Astrocyte (in vitro differentiated cells and primary cell): ENCODE data around the gene FBXW10B. TPM values are rescaled to one million over a fixed set of nuclear protein-coding genes. Genes with fewer than 3 reads are reported as not detected.
"Not testable (repeated sequence)": the region's sequence is repeated elsewhere in the genome, so short reads cannot be mapped to it uniquely, and the experiment has no call there.

ENCODE experiments used
- DNase-seq: peaks from one replicate; pipeline ENCODE4 v3.0.0-alpha.2; 2010; ENCODE audit warnings: low read depth
- FAIRE-seq: peaks from 2 replicates; lab custom pipeline; 2011; peaks lifted over from hg19 to GRCh38; lab: Jason Lieb, UNC
- H2AFZ ChIP-seq: 2 replicates; pipeline ENCODE4 v1.6.0; 2012; ENCODE audit warnings: low read depth, low read length, inconsistent platforms
- H3K27ac ChIP-seq: 2 replicates; pipeline ENCODE4 v1.5.1; 2011; ENCODE audit warnings: low read depth, low read length, inconsistent platforms
- H3K27me3 ChIP-seq: 2 replicates; pipeline ENCODE4 v1.6.0; 2011; ENCODE audit warnings: low read length, inconsistent platforms; ENCODE audit not compliant: insufficient read depth
- H3K36me3 ChIP-seq: 2 replicates; pipeline ENCODE4 v1.5.1; 2011; ENCODE audit warnings: low read length, inconsistent platforms; ENCODE audit not compliant: insufficient read depth
- H3K4me1 ChIP-seq: 2 replicates; pipeline ENCODE4 v1.5.1; 2011; ENCODE audit warnings: low read length, inconsistent platforms; ENCODE audit not compliant: insufficient read depth
- H3K4me2 ChIP-seq: 2 replicates; pipeline ENCODE4 v1.6.0; 2012; ENCODE audit warnings: low read length, inconsistent platforms
- H3K4me3 ChIP-seq: 2 replicates; pipeline ENCODE4 v1.5.1; 2011; ENCODE audit warnings: low read depth, mild to moderate bottlenecking, low read length, inconsistent platforms; ENCODE audit not compliant: insufficient read depth
- H3K79me2 ChIP-seq: 2 replicates; pipeline ENCODE4 v1.6.0; 2012; ENCODE audit warnings: mild to moderate bottlenecking, low read length, inconsistent platforms; ENCODE audit not compliant: insufficient read depth
- H3K9ac ChIP-seq: 2 replicates; pipeline ENCODE4 v1.6.0; 2012; ENCODE audit warnings: mild to moderate bottlenecking, low read length, inconsistent platforms
- H3K9me3 ChIP-seq: 2 replicates; pipeline ENCODE4 v1.5.1; 2012; ENCODE audit warnings: low read depth, mild to moderate bottlenecking, low read length, inconsistent platforms; ENCODE audit not compliant: insufficient read depth
- H4K20me1 ChIP-seq: 2 replicates; pipeline ENCODE4 v1.6.0; 2012; ENCODE audit warnings: low read length, inconsistent platforms; ENCODE audit not compliant: insufficient read depth
- H3K27ac Mint-ChIP-seq: one replicate; pipeline ENCODE4 v1.8.0; 2021; ENCODE audit warnings: mild to moderate bottlenecking, mixed read lengths; ENCODE audit not compliant: unreplicated experiment
- H3K27me3 Mint-ChIP-seq: one replicate; pipeline ENCODE4 v1.8.0; 2021; ENCODE audit warnings: low read depth, mixed read lengths; ENCODE audit not compliant: unreplicated experiment
- H3K36me3 Mint-ChIP-seq: one replicate; pipeline ENCODE4 v1.8.0; 2021; ENCODE audit warnings: low read depth, mixed read lengths; ENCODE audit not compliant: unreplicated experiment
- H3K4me1 Mint-ChIP-seq: one replicate; pipeline ENCODE4 v1.8.0; 2021; ENCODE audit warnings: low read depth, mixed read lengths; ENCODE audit not compliant: unreplicated experiment
- H3K4me3 Mint-ChIP-seq: one replicate; pipeline ENCODE4 v1.8.0; 2021; ENCODE audit warnings: mild to moderate bottlenecking, moderate library complexity, mixed read lengths; ENCODE audit not compliant: unreplicated experiment
- H3K9me3 Mint-ChIP-seq: one replicate; pipeline ENCODE4 v1.8.0; 2021; ENCODE audit warnings: mild to moderate bottlenecking, mixed read lengths; ENCODE audit not compliant: unreplicated experiment
- total RNA-seq: library from RNA; stranded (reverse); gene quantifications from 2 replicates; pipeline ENCODE4 v1.2.1, GENCODE V29; 2021

FBXW10B gene
- total RNA-seq, 1 donor from 2014 or later: 3.9 TPM

GRCh38 chr17:15642505-15643251 is 23.2 kb upstream of the FBXW10B start:
- not testable (repeated sequence) for H3K9me3 ChIP-seq, H3K79me2 ChIP-seq, H3K36me3 Mint-ChIP-seq, H4K20me1 ChIP-seq, H2AFZ ChIP-seq, H3K36me3 ChIP-seq, DNase-seq, H3K9ac ChIP-seq, H3K4me3 Mint-ChIP-seq, H3K27me3 ChIP-seq, H3K27me3 Mint-ChIP-seq, H3K4me2 ChIP-seq, H3K4me3 ChIP-seq, H3K9me3 Mint-ChIP-seq
- Histone ChIP-seq H3K27ac (peak overlapping the region; percentile 53), H3K4me1 (peaks cover 12% of the 10 kb centered on the region)
- FAIRE-seq: peak; percentile 98
- peaks cover 15% of the 10 kb centered on the region for H3K4me1 Mint-ChIP-seq
- H3K27ac Mint-ChIP-seq: peak overlapping the region; percentile 47

- peaks cover 12% of the 10 kb centered on the region for H3K4me1 ChIP-seq
- not testable (repeated sequence) for H3K27ac ChIP-seq, H3K9me3 ChIP-seq, H4K20me1 ChIP-seq, H3K36me3 Mint-ChIP-seq, H3K4me3 Mint-ChIP-seq, H3K4me2 ChIP-seq, H3K27me3 Mint-ChIP-seq, H3K79me2 ChIP-seq, H3K9ac ChIP-seq, FAIRE-seq, H3K27ac Mint-ChIP-seq, H3K4me3 ChIP-seq, DNase-seq, H3K9me3 Mint-ChIP-seq, H3K36me3 ChIP-seq, H2AFZ ChIP-seq, H3K27me3 ChIP-seq
- H3K4me1 Mint-ChIP-seq: peaks cover 15% of the 10 kb centered on the region
Observed at GRCh38 chr17:15642014-15642413, 22.5 kb upstream of the FBXW10B start.

GRCh38 chr17:15630930-15631453 is 11.5 kb upstream of the FBXW10B start:
- not testable (repeated sequence) for H4K20me1 ChIP-seq, DNase-seq, H3K79me2 ChIP-seq, H3K9me3 ChIP-seq, H3K36me3 ChIP-seq, H3K27me3 Mint-ChIP-seq, H3K27ac Mint-ChIP-seq, H3K4me1 Mint-ChIP-seq, H3K9ac ChIP-seq, H3K9me3 Mint-ChIP-seq, H3K4me1 ChIP-seq, H3K27ac ChIP-seq, H3K4me3 ChIP-seq, H2AFZ ChIP-seq, H3K4me3 Mint-ChIP-seq, H3K4me2 ChIP-seq, H3K27me3 ChIP-seq
- peak; percentile 73 for FAIRE-seq
- H3K36me3 Mint-ChIP-seq: peaks cover 26% of the 10 kb centered on the region

GRCh38 chr17:15629991-15630390 is 10.5 kb upstream of the FBXW10B start:
- not testable (repeated sequence) for H3K4me1 ChIP-seq, H3K9me3 ChIP-seq, H3K4me3 ChIP-seq, H3K36me3 ChIP-seq, H3K27me3 ChIP-seq, H3K27me3 Mint-ChIP-seq, H3K27ac ChIP-seq, H2AFZ ChIP-seq, FAIRE-seq, H3K27ac Mint-ChIP-seq, H3K79me2 ChIP-seq, H3K4me3 Mint-ChIP-seq, H3K4me2 ChIP-seq, DNase-seq, H3K4me1 Mint-ChIP-seq, H4K20me1 ChIP-seq, H3K9ac ChIP-seq, H3K9me3 Mint-ChIP-seq
- peaks cover 22% of the 10 kb centered on the region for H3K36me3 Mint-ChIP-seq

GRCh38 chr17:15623661-15624209 is 4.2 kb upstream of the FBXW10B start:
- not testable (repeated sequence) for H3K9ac ChIP-seq, H3K4me3 Mint-ChIP-seq, H3K36me3 Mint-ChIP-seq, H4K20me1 ChIP-seq, DNase-seq, H3K9me3 Mint-ChIP-seq, H2AFZ ChIP-seq, H3K27ac Mint-ChIP-seq, H3K36me3 ChIP-seq, H3K4me3 ChIP-seq, H3K27me3 ChIP-seq, FAIRE-seq, H3K9me3 ChIP-seq, H3K4me2 ChIP-seq, H3K4me1 Mint-ChIP-seq, H3K27ac ChIP-seq, H3K4me1 ChIP-seq, H3K27me3 Mint-ChIP-seq, H3K79me2 ChIP-seq

GRCh38 chr17:15623255-15623654 is 3.8 kb upstream of the FBXW10B start:
- FAIRE-seq: not testable (repeated sequence)

More at GRCh38 chr17:15623255-15623654, 3.8 kb upstream of the FBXW10B start:
- DNase-seq, H3K27me3 ChIP-seq, H3K4me1 Mint-ChIP-seq, H3K4me2 ChIP-seq, H3K4me3 ChIP-seq, H3K9me3 Mint-ChIP-seq, H3K36me3 ChIP-seq, H3K9me3 ChIP-seq, H3K27me3 Mint-ChIP-seq, H3K4me1 ChIP-seq, H4K20me1 ChIP-seq, H3K79me2 ChIP-seq, H3K27ac ChIP-seq, H3K36me3 Mint-ChIP-seq, H3K27ac Mint-ChIP-seq, H3K4me3 Mint-ChIP-seq, H3K9ac ChIP-seq, H2AFZ ChIP-seq: not testable (repeated sequence)
